ENCODE results near the gene LIPH. TPM values are rescaled to one million over a fixed set of nuclear protein-coding genes. Genes with fewer than 3 reads are reported as not detected.
A peak's percentile ranks its signal among the peaks of the same experiment; 100 is the strongest.

Gene LIPH
- polyA plus RNA-seq, 1 experiment, result 0.06 TPM

DNA sequence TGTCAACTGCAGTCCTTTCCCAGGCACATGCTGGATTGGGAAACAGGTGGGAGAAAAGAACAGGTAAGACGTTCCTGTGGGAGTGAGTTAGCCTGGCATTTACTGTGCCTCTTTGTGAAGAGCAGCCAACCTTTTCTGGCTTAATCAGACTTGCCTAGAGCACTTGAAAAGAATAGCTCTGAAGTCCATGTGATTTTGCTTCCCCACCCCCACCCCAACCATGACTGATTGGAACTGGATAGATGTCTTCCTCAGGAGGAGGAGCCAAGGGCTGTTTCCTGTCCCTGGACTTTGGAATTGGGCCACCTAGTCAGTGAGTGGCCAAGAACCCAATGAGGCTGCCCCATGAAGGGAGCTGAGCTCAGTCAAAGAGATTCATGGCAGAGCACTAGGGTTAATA is 48.9 kb downstream of the LIPH start:
- ChIA-PET POLR2A (no interaction called here), CTCF (no interaction called here)
- TF ChIP-seq, protein P1, sequence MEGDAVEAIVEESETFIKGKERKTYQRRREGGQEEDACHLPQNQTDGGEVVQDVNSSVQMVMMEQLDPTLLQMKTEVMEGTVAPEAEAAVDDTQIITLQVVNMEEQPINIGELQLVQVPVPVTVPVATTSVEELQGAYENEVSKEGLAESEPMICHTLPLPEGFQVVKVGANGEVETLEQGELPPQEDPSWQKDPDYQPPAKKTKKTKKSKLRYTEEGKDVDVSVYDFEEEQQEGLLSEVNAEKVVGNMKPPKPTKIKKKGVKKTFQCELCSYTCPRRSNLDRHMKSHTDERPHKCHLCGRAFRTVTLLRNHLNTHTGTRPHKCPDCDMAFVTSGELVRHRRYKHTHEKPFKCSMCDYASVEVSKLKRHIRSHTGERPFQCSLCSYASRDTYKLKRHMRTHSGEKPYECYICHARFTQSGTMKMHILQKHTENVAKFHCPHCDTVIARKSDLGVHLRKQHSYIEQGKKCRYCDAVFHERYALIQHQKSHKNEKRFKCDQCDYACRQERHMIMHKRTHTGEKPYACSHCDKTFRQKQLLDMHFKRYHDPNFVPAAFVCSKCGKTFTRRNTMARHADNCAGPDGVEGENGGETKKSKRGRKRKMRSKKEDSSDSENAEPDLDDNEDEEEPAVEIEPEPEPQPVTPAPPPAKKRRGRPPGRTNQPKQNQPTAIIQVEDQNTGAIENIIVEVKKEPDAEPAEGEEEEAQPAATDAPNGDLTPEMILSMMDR (IDR thresholded peaks at IDR 0.05; ENCODE audit: low read depth, low read length), result no peak
- no peak for DNase-seq (ENCODE audit: low read depth, low spot score)
- Histone ChIP-seq H3K27me3 (ENCODE audit: control insufficient read depth, insufficient read depth, low read length) (no peaks in the 10 kb centered on the region), H3K4me3 (ENCODE audit: low read depth, low read length) (no peak overlapping the region), H3K27ac (ENCODE audit: low read depth, low read length) (no peak overlapping the region), H3K9me3 (ENCODE audit: control insufficient read depth, insufficient read depth, low read length) (no peaks in the 10 kb centered on the region; the same call in 1 of the 2 replicates)

DNA sequence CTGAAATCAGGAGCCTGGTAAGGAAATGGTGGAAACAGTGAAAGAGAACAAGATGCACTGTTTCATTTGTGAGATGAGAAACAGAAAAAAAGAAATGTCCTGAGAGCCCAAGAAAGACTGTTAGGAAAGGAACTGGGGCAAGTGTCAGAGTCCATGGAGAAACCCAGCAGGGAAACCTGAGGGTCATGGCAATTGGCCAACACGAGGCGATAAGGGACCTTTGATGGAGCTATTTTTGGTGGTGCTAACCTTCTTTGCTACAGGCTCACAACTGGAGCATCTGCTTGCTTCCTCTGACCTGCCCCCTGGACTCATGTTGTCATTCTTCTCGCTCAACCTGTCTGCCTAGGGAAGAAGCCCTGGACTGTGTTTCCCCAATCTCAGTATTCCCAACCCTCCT is 49.4 kb downstream of the LIPH start:
- H3K4me3 ChIP-seq (ENCODE audit: low read depth, low read length), result no peak overlapping the region
- POLR2A ChIA-PET, result no interaction called here
- TF ChIP-seq, protein P1 (IDR thresholded peaks at IDR 0.05; ENCODE audit: low read depth, low read length), result no peak
- CTCF ChIA-PET, result no interaction called here
- no peak overlapping the region for H3K27ac ChIP-seq (ENCODE audit: low read depth, low read length)
- no peaks in the 10 kb centered on the region; the same call in 1 of the 2 replicates for H3K9me3 ChIP-seq (ENCODE audit: control insufficient read depth, insufficient read depth, low read length)
- DNase-seq (ENCODE audit: low read depth, low spot score), result no peak
- H3K27me3 ChIP-seq (ENCODE audit: control insufficient read depth, insufficient read depth, low read length), result no peaks in the 10 kb centered on the region

DNA sequence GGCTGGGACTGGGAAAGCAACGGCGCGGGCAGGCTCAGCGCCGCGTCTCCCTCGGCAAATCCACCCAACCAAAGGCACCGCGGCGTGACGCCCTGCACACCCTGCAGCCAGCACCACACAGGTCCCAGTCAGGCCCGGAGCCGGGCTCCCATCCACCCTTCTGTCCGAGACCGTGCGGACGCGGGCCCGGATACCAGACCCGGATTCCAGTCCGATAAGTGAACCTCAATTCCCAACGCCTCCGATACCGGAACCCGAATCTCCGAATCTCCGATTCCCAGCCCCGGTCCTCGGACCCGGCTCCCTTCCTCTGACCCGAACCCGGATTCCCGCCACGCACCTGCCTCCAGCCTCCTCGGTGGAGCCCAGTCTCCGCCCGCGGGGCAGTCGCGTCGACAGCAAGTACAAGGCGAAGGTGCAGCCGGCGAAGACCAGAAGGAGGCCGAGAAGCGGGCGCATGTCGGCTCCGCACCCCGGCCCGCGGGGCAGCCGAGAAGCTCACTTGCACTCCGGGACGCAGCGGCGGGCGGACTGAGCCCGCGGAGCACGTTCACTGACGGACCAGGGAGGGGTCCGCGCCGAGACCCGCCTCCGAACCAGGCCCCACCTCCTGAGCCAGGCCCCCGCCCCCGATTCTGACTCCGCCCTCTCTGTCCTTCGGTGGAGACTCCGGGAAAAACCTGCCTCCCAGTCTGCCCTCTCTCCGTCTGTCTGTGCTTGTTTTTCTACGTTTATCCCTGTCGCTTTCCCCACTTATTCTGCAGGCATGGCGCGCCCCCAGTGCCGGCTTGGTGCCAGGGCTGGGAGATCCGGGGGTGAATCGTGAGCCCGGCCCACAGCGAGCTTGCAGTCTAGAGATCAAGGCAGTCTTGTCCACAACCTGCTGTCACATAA is 53.6 kb downstream of the LIPH start, which contains the start of gene TMEM41A:
Gene TMEM41A (minus strand): TSS at position 533 of the 894 bp plus-strand sequence. CDS start 74 bp downstream, at position 459.
- Histone ChIP-seq H3K27me3 (ENCODE audit: control insufficient read depth, insufficient read depth, low read length) (no peaks in the 10 kb centered on the region), H3K4me3 (ENCODE audit: low read depth, low read length) (peak within 1 kb of the TSS; percentile 91), H3K9me3 (ENCODE audit: control insufficient read depth, insufficient read depth, low read length) (no peaks in the 10 kb centered on the region; the same call in 1 of the 2 replicates), H3K27ac (ENCODE audit: low read depth, low read length) (peak within 1 kb of the TSS; percentile 87)
- TF ChIP-seq, protein P1 (IDR thresholded peaks at IDR 0.05; ENCODE audit: low read depth, low read length), result no peak
- ChIA-PET POLR2A (interaction anchor here (0.6 to 1.0 kb wide), 6 partner anchors 9 to 87 kb away, joined by 3 read pairs; partner anchors contain the start of gene SENP2), CTCF (interaction anchor here (0.6 to 1.2 kb wide), 2 partner anchors 57 to 654 kb away, joined by 3 to 7 read pairs; no protein-coding TSS in a partner anchor)
- peak; percentile 68 for DNase-seq (ENCODE audit: low read depth, low spot score)

DNA sequence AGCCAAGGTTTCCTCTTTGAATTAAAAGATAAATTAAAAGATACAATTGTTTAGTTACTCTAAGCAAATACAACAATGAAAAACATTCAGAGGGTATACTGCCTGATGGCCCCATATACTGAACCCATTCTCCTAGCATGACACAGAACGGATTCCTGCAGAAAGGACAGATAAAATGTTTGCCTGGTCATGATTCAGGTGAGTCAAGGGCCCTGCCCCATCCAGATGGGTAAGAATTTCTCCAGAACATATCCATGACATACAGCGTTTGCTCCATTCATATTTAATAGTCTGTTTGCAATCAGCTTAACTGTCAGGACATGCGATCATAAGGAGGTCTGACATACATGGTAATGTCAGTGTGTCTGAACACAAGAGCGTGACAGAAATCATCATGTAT is 62.1 kb downstream of the LIPH start:
- H3K4me3 ChIP-seq (ENCODE audit: low read depth, low read length), result no peak overlapping the region
- no peaks in the 10 kb centered on the region for H3K9me3 ChIP-seq (ENCODE audit: control insufficient read depth, insufficient read depth, low read length)
- no peak for DNase-seq (ENCODE audit: low read depth, low spot score)
- H3K27me3 ChIP-seq (ENCODE audit: control insufficient read depth, insufficient read depth, low read length), result no peaks in the 10 kb centered on the region
- TF ChIP-seq, protein P1 (IDR thresholded peaks at IDR 0.05; ENCODE audit: low read depth, low read length), result no peak
- POLR2A ChIA-PET, result no interaction called here
- no peak overlapping the region for H3K27ac ChIP-seq (ENCODE audit: low read depth, low read length)
- CTCF ChIA-PET, result no interaction called here

DNA sequence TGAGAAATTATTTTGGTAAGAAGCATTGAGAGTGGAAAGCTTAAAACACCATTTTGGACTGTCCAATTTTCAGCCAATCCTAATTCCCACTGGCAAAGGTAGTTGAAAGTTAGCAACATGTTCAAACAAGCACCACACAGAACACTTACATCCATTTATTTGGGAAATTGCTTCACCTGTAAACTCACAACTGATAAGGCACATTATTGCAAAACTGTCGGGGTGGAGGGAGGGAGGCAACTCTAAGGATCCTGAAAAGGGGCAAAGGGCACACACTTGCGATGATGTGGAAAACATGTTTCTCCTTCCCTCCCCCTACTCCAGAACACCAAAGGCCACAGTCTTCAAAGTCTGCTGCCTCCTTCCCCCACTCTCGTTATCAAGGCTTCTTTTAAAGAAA is 62.9 kb downstream of the LIPH start:
- Histone ChIP-seq H3K27ac (ENCODE audit: low read depth, low read length) (no peak overlapping the region), H3K4me3 (ENCODE audit: low read depth, low read length) (no peak overlapping the region), H3K27me3 (ENCODE audit: control insufficient read depth, insufficient read depth, low read length) (no peaks in the 10 kb centered on the region), H3K9me3 (ENCODE audit: control insufficient read depth, insufficient read depth, low read length) (no peaks in the 10 kb centered on the region)
- CTCF ChIA-PET, result no interaction called here
- POLR2A ChIA-PET, result no interaction called here
- no peak for DNase-seq (ENCODE audit: low read depth, low spot score)
- TF ChIP-seq, protein P1 (IDR thresholded peaks at IDR 0.05; ENCODE audit: low read depth, low read length), result no peak
